Stimulated activated CD8-positive, alpha-beta memory T cell treated with anti-CD3 and anti-CD28 coated beads, Interleukin-7, amount 100 ng/mL, for 24 hours (primary cell): ENCODE measurements around the gene APOBEC3B.
"Not testable (repeated sequence)": the region's sequence is repeated elsewhere in the genome, so short reads cannot be mapped to it uniquely, and the experiment has no call there.

Experiments
- DNase-seq: peaks from one replicate; pipeline ENCODE4 v3.0.0-alpha.2; 2020; ENCODE audit warnings: low read depth

APOBEC3B gene

GRCh38 chr22:38967451-38968450 lies 14.4 kb upstream of the APOBEC3B start:
- no peak for DNase-seq

DNA sequence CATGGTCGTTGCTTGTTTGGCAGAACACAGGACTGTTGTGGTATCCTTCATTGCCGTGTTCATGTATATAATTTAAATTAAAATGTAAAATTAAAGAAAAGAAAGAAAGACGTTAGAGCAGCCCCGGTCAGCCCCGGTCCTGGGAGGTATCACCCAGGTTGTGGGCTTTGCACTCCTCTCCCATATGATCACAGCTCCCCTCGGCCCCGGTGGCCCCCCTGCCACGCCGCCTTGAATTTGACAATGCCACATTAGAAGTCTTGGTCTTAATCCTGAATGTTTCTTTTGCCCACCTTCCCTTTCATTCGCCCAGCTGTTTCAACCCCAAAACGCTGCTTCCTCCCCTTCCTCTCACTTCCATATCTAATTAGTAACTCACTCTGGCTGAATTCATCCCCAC lies 13.3 kb upstream of the APOBEC3B start:
- DNase-seq, result no peak

DNA sequence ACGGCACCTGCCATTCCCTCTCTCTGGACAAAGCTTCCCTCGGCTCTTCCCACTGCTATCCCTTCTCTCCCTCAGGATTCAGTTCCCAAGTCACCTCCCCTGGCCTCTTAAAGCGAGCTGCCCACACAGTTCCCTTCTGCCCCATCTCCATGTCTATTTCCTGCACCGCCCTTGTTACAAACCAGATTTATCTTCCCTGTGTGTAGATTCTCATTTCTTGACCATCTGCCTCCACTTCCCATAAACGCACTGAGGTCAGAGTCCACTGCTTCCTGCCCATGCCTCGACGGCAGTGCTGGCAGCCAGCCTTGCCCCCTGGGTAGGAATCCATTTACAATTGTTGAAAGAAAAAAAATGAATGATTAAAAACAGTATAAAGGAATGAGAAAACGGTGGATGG lies 11.6 kb upstream of the APOBEC3B start:
- no peak for DNase-seq

- no peak for DNase-seq
Measured at GRCh38 chr22:38971202-38971601, 10.9 kb upstream of the APOBEC3B start.

DNA sequence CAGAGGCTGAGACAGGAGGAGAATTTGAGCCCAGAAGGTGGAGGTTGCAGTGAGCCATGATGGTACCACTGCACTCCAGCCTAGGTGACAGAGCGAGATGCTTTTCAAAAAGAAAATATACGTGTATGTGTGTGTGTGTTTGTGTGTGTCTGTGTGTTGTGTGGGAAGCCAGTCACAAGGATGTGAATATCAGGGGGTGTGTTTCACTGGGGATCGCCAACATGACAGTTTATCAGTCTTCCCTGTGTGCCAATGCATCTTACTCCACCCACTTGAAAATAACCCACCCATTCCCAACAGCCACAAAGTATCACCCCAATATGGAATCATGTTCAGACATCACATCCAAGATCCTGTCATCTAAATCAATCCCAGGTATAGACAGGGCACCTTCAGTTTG lies 10.4 kb upstream of the APOBEC3B start:
- no peak for DNase-seq

- DNase-seq, result no peak
Measured at GRCh38 chr22:38972558-38972957, 9.6 kb upstream of the APOBEC3B start.

- peak; percentile 30 for DNase-seq
Measured at GRCh38 chr22:38973289-38974169, 8.6 kb upstream of the APOBEC3B start.

GRCh38 chr22:38974170-38974825 lies 7.8 kb upstream of the APOBEC3B start:
- no peak for DNase-seq

GRCh38 chr22:38974826-38975175 lies 7.3 kb upstream of the APOBEC3B start:
- DNase-seq, result no peak

DNA sequence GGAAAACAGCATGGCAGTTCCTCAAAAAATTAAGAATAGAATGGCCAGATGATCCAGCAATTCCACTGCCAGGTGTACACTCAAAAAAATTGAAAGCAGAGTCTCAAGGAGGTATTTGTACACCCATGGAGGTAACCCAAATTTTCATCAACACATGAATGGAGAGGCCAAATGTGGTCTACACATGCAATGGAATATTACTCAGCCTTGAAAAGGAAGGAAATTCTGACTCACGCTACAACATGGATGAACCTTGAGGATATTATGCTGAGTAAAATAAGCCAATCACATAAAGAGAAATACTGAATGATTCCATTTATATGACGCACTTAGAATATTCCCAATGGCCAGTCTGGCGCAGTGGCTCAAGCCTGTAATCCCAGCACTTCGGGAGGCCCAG lies 4.9 kb upstream of the APOBEC3B start:
- not testable (repeated sequence) for DNase-seq

GRCh38 chr22:38980587-38980986 lies 1.6 kb upstream of the APOBEC3B start:
- not testable (repeated sequence) for DNase-seq

GRCh38 chr22:38981005-38981991 lies 849 bp upstream of the APOBEC3B start:
- no peak for DNase-seq

- DNase-seq, result no peak
Measured at GRCh38 chr22:38984224-38984623, 2.1 kb downstream of the APOBEC3B start.

DNA sequence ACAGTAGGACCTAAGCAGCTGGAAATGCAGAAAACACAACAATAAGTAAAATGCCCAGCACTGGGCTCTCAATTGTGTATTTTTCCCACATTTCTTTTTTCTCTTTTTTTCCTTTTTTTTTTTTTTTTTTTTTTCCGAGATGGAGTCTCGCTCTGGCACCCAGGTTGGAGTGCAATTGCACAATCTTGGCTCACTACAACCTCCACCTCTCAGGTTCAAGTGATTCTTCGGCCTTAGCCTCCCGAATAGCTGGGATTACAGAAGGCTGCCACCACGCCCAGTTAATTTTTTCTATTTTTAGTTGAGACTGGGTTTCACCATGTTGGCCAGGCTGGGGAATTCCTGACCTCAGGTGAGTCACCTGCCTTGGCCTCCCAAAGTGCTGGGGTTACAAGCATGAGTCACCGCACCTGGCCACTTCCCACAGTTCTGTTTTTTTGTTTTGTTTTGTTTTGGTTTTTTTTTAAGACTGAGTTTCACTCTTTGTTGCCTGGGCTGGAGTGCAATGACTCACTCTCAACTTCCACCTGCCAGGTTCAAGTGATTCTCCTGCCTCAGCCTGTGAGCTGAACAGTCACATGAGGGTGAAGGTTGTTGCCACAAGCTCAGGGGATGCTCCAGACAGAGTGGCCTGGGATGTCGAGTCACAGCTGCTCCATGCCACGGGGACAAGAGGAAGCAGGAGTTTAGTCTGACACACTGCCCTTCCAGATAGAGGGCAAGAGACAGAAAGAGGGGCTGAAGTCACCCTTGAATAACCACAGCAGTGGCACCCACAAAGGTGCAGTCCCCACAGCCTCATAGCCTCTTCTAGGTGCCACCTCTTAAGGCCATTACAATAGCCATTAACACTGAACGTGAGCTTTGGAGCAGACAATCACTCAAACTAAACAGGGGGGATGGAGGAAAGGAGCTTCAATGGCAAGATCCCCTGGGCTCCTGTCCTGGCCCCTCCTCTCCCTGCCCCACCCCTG lies 2.9 kb downstream of the APOBEC3B start:
- peak; percentile 60 for DNase-seq

DNA sequence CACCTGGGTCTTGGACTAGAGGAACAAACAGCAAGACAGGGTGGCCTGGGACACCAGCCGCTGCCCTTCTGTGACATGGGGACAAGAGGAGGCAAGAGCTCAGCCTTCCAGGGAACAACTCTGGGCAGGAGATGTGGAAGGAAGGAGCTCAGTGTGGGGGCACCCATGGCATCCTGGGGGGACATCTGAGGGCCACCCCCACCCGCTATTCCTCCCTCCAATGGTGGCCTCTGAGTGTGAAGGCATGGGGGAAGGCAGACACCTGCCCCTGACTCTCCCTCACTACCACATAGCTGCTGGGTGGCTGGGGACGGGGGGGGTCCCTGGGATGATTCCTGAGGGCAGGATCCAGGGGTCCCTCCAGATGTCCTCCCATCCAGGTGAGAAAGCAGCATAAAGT lies 4.5 kb downstream of the APOBEC3B start:
- no peak for DNase-seq

DNA sequence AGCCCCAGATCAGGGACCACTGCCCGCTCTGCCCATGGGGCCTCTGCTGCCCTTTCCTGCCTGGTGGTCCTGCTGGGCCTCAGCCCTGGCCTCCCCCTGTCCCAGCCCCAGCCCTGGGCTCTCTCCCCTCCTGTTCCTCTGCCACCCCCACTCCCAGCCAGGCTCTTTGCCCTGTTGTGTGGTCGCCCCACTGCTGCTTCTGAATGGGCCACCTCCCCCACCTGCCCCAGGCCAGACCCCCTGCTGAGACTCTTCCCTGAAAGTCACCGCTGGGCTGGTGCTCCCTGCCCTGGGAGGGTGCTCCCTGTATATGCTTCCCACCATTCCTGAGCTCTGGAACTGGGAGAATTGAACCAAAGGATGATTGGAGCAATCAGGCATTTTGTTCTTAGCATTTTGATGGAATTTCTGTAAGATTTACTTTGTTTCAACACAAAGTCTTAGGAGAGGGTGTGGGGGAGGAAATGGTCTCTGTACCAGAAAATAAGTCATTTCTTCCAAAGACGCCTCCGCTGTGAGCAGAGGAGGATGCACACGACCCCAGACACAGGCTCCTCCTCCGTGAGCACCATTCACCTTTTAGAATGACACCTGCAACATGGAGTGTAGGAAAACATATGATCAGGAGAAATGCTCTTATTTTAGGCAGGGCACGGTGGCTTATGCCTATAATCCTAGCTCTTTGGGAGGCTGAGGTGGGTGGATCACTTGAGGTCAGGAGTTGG lies 5.2 kb downstream of the APOBEC3B start:
- no peak for DNase-seq

GRCh38 chr22:38989466-38989865 lies 7.3 kb downstream of the APOBEC3B start:
- no peak for DNase-seq

- not testable (repeated sequence) for DNase-seq
Measured at GRCh38 chr22:38992871-38993371, 10.8 kb downstream of the APOBEC3B start.

DNA sequence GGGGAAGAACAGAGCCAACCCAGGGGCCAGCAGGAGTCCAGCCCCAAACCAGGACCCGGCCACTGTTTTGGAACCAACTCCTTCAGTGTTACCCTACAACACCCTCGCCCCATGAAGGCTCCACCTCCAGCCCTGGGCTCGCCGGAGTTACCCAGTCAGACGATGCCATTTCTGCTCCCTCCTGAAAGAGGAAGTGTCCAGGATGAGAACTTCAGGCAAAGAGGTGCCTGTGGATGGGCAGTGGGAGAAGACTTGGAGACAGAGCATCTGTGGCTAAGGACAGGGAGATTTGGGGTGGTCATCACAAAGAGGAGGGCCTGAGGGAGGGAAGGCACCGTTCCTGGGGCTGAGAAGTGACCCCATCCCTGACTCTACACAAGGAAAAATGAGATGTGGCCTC lies 14.0 kb downstream of the APOBEC3B start:
- DNase-seq, result no peak
